Stimulated activated CD4-positive, alpha-beta T cell treated with anti-CD3 and anti-CD28 coated beads, Interleukin-1b, Interleukin-23, amount 100 ng/mL, for 4 hours (primary cell): ENCODE data around the gene HDAC11.

ENCODE experiments used
- DNase-seq, 2 donors: peaks; one replicate each; pipeline ENCODE4 v3.0.0-alpha.2; 2020; ENCODE audit warnings: low read depth in 2 of 2

HDAC11 gene

GRCh38 chr3:13542142-13542541 is 62.0 kb downstream of the HDAC11 start:
- DNase-seq: no peak

GRCh38 chr3:13543253-13543652 is 63.1 kb downstream of the HDAC11 start:
- no peak for DNase-seq

GRCh38 chr3:13544293-13544831 is 64.3 kb downstream of the HDAC11 start:
- peak in 1 of 2 donors; percentile 8 for DNase-seq

- DNase-seq: no peak
Observed at GRCh38 chr3:13544951-13545651, 65.0 kb downstream of the HDAC11 start.

- DNase-seq: no peak
Observed at GRCh38 chr3:13545952-13546454, 65.9 kb downstream of the HDAC11 start.

- DNase-seq: no peak
Observed at GRCh38 chr3:13546667-13547171, 66.6 kb downstream of the HDAC11 start.

GRCh38 chr3:13547591-13548371 is 67.7 kb downstream of the HDAC11 start:
- DNase-seq: no peak

- peak in 1 of 2 donors; percentile 36 for DNase-seq
Observed at GRCh38 chr3:13548696-13549622, 68.9 kb downstream of the HDAC11 start, which contains the start of gene FBLN2. FBLN2 (plus strand) TSS chr3:13549125; CDS start chr3:13570356, 21,231 bp downstream.

GRCh38 chr3:13549623-13550422 is 69.7 kb downstream of the HDAC11 start:
- DNase-seq: no peak

- no peak for DNase-seq
Observed at GRCh38 chr3:13550423-13550690, 70.3 kb downstream of the HDAC11 start.

GRCh38 chr3:13550791-13551360 is 70.8 kb downstream of the HDAC11 start:
- DNase-seq: no peak

- no peak for DNase-seq
Observed at GRCh38 chr3:13552857-13553652, 72.9 kb downstream of the HDAC11 start.

GRCh38 chr3:13553686-13554085 is 73.6 kb downstream of the HDAC11 start:
- no peak for DNase-seq

- DNase-seq: no peak
Observed at GRCh38 chr3:13555753-13556152, 75.6 kb downstream of the HDAC11 start.
